D341Med (cell line): Measurements from ENCODE around the gene RPS4Y1.
"Not testable (repeated sequence)": the region's sequence is repeated elsewhere in the genome, so short reads cannot be mapped to it uniquely, and the experiment has no call there.

Experiments
- DNase-seq: peaks from one replicate; pipeline ENCODE4 v3.0.0; 2012; ENCODE audit warnings: low spot score

The RPS4Y1 gene

GRCh38 chrY:2841471-2841893, at the start of gene RPS4Y1:
RPS4Y1 (plus strand) TSS chrY:2841602; CDS start chrY:2841625, 23 bp downstream.
- DNase-seq = peak; percentile 69

- no peak for DNase-seq
These were observed 44.4 kb upstream of the RPS4Y1 start for GRCh38 chrY:2796977-2797523.

- no peak for DNase-seq
These were observed 43.4 kb upstream of the RPS4Y1 start for GRCh38 chrY:2797991-2798390.

GRCh38 chrY:2800246-2800645, 41.2 kb upstream of the RPS4Y1 start:
- DNase-seq = no peak

GRCh38 chrY:2817146-2817896, 24.1 kb upstream of the RPS4Y1 start:
- DNase-seq = not testable (repeated sequence)

GRCh38 chrY:2824471-2824870, 16.9 kb upstream of the RPS4Y1 start:
- no peak for DNase-seq

GRCh38 chrY:2828497-2828896, 12.9 kb upstream of the RPS4Y1 start:
- DNase-seq = no peak

GRCh38 chrY:2835230-2835629, 6.2 kb upstream of the RPS4Y1 start:
- no peak for DNase-seq

- no peak for DNase-seq
These were observed 4.3 kb upstream of the RPS4Y1 start for GRCh38 chrY:2837078-2837477.

GRCh38 chrY:2837932-2838331, 3.5 kb upstream of the RPS4Y1 start:
- no peak for DNase-seq

- no peak for DNase-seq
These were observed 5.4 kb downstream of the RPS4Y1 start for GRCh38 chrY:2846791-2847190.

GRCh38 chrY:2848384-2848783, 7.0 kb downstream of the RPS4Y1 start:
- DNase-seq = no peak

GRCh38 chrY:2849368-2849767, 8.0 kb downstream of the RPS4Y1 start:
- DNase-seq = no peak

GRCh38 chrY:2854145-2854774, 12.9 kb downstream of the RPS4Y1 start:
- DNase-seq = no peak

GRCh38 chrY:2857068-2857467, 15.7 kb downstream of the RPS4Y1 start:
- DNase-seq = no peak

- DNase-seq = no peak
These were observed 16.3 kb downstream of the RPS4Y1 start for GRCh38 chrY:2857686-2858085.

GRCh38 chrY:2859782-2860181, 18.4 kb downstream of the RPS4Y1 start:
- DNase-seq = no peak

- DNase-seq = no peak
These were observed 19.1 kb downstream of the RPS4Y1 start for GRCh38 chrY:2860511-2860910.

GRCh38 chrY:2866581-2866980, 25.2 kb downstream of the RPS4Y1 start:
- DNase-seq = no peak

- no peak for DNase-seq
These were observed 26.1 kb downstream of the RPS4Y1 start for GRCh38 chrY:2867469-2867868.

- no peak for DNase-seq
These were observed 26.7 kb downstream of the RPS4Y1 start for GRCh38 chrY:2868035-2868607.

- not testable (repeated sequence) for DNase-seq
These were observed 30.8 kb downstream of the RPS4Y1 start for GRCh38 chrY:2872234-2872633.

GRCh38 chrY:2874211-2874610, 32.8 kb downstream of the RPS4Y1 start:
- no peak for DNase-seq
